ENCODE measurements around the gene NUP62.
"Not testable (repeated sequence)": the region's sequence is repeated elsewhere in the genome, so short reads cannot be mapped to it uniquely, and the experiment has no call there.

The NUP62 gene

DNA sequence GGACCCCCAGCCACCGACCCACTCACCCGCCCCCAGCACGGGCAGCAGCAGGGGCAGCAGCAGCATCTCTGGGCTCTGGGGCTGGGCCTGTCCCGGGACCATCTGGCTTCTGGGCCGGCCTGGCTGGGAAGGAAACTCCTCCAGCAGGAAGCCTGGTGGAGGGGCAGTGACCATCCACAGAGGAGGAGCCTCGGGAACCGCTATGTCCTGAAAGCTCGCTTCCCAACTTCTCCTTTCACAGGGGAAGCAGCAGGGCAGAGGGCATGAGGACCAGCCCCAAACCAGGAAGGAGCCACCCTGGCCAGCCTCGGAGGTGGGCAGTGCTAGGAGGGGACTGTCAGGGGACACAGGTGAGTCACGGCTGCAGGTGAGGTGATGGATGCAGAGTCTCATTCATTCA is 31.7 kb upstream of the NUP62 start, which contains the start of gene SIGLEC11:
Gene SIGLEC11, minus strand, starts transcription at position 193 of the 400 bp plus-strand sequence. Its CDS starts 91 bp downstream, at position 102.
- WGBS: 83% methylated on average over 5 of the region's 10 CpGs
- H3K9me3 ChIP-seq (ENCODE audit: insufficient read depth, low read depth, low read length); H3K36me3 ChIP-seq (ENCODE audit: insufficient read depth, low read length); H3K27ac ChIP-seq (ENCODE audit: low read depth, low read length); H3K4me3 ChIP-seq (ENCODE audit: low read length); H3K4me1 ChIP-seq (ENCODE audit: insufficient read depth, low read length); H3K27me3 ChIP-seq (ENCODE audit: insufficient read depth, low read length); H3K9ac ChIP-seq (ENCODE audit: low read depth, low read length): not testable (repeated sequence)

DNA sequence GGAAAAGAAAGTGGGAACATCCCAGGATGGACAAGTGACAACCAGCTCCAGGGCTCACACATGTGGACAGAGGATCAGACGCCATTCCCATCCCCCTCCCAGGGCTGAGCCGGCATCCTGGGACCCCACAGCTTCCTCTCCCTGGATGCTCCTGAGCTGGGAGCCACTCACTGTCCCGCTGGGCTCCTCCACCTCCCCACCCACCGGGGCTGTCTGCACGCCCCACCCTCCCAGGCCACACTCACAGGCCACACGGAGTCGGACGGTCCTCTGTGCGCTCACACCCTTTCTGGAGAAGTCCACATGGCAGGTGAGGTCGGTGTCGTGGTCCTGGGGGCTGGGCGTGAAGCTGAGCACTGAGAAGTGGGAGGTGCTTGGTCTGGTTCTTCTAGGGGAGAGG is 30.6 kb upstream of the NUP62 start:
- H3K4me3 ChIP-seq (ENCODE audit: low read length); H3K36me3 ChIP-seq (ENCODE audit: insufficient read depth, low read length); H3K27ac ChIP-seq (ENCODE audit: low read depth, low read length); H3K27me3 ChIP-seq (ENCODE audit: insufficient read depth, low read length); H3K9ac ChIP-seq (ENCODE audit: low read depth, low read length); H3K4me1 ChIP-seq (ENCODE audit: insufficient read depth, low read length); H3K9me3 ChIP-seq (ENCODE audit: insufficient read depth, low read depth, low read length): not testable (repeated sequence)
- WGBS: no CpG with 5 or more reads among the region's 12 CpGs

DNA sequence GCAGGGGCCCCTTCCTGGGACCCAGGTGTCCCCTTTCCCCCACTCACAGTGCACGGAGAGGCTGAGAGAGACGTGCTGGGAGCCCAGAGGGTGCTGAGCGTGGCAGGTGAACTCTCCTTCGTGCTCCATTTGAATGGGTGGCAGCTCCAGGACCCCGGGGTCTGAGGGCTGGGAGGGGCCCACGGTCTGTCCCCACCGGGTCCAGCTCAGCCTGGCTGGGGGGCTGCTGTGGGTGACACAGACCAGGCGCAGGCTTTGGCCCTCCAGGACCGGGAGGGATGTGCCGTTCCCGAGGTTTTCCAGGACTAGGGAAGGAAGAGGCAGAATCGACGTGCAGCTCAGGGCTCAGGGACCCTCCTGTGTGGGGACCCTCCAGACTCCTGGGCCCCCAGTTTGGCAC is 29.3 kb upstream of the NUP62 start:
- WGBS: 83% methylated on average over 13 of the region's 13 CpGs
- peaks cover 19% of the 10 kb centered on the region for H3K4me1 ChIP-seq (ENCODE audit: insufficient read depth, low read length)
- not testable (repeated sequence) for H3K9me3 ChIP-seq (ENCODE audit: insufficient read depth, low read depth, low read length); H3K27ac ChIP-seq (ENCODE audit: low read depth, low read length); H3K4me3 ChIP-seq (ENCODE audit: low read length); H3K36me3 ChIP-seq (ENCODE audit: insufficient read depth, low read length); H3K27me3 ChIP-seq (ENCODE audit: insufficient read depth, low read length); H3K9ac ChIP-seq (ENCODE audit: low read depth, low read length)

DNA sequence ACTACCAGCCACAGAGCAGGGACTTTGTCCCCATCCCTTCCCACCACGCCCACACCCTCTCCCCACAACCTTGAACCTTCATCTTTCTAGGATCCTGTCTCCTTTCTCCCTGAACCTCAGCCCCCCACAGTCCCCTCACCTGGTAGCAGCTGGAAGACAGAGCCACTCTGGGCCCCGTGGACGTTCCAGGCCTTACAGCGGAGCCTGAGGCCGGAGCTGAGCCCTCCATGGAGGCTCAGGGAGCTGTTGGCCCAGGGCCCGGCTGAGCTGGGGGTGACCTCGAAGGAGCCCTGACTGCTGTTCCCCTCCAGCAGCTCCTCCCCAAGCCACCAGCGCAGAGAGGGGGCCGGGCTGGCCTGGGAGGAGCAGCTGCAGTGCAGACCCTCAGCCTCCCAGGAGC is 28.8 kb upstream of the NUP62 start:
- H3K9me3 ChIP-seq (ENCODE audit: insufficient read depth, low read depth, low read length); H3K9ac ChIP-seq (ENCODE audit: low read depth, low read length); H3K27ac ChIP-seq (ENCODE audit: low read depth, low read length); H3K4me3 ChIP-seq (ENCODE audit: low read length); H3K27me3 ChIP-seq (ENCODE audit: insufficient read depth, low read length); H3K36me3 ChIP-seq (ENCODE audit: insufficient read depth, low read length): not testable (repeated sequence)
- peaks cover 19% of the 10 kb centered on the region for H3K4me1 ChIP-seq (ENCODE audit: insufficient read depth, low read length)
- 72% methylated on average over 9 of the region's 9 CpGs for WGBS

DNA sequence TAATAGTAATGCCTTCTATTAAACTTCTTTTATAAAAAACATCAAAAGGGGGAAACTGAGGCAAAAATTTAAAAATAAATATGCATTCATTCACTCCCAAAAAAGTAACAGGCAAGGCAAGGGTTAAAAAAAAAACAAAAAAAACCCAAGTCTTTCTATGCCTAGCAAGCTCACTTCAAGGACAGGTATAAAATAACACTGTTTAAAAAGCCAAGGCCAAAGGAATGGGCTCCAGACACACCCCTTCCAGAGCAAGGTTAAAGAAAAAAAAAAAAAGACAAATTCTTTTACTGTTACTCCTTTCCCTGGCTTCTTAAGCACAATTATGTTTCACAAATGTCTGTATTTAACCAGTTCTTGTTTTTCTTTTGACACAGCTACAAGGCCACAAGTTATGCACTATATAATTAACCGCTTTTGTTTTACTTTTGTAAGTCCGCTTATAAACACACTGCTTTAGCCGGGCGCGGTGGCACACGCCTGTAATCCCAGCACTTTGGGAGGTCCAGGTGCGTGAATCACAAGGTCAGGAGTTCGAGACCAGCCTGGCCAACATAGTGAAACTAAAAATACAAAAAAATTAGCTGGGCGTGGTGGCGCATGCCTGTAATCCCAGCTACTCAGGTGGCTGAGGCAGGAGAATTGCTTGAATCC is 28.1 kb upstream of the NUP62 start:
- no peak overlapping the region for H3K4me3 ChIP-seq (ENCODE audit: low read length)
- no peaks in the 10 kb centered on the region for H3K36me3 ChIP-seq (ENCODE audit: insufficient read depth, low read length)
- no peak overlapping the region for H3K9ac ChIP-seq (ENCODE audit: low read depth, low read length)
- peaks cover 19% of the 10 kb centered on the region for H3K4me1 ChIP-seq (ENCODE audit: insufficient read depth, low read length)
- H3K27ac ChIP-seq (ENCODE audit: low read depth, low read length): no peak overlapping the region
- no peaks in the 10 kb centered on the region for H3K27me3 ChIP-seq (ENCODE audit: insufficient read depth, low read length)
- WGBS: 89% methylated on average over 10 of the region's 10 CpGs
- H3K9me3 ChIP-seq (ENCODE audit: insufficient read depth, low read depth, low read length): no peaks in the 10 kb centered on the region

DNA sequence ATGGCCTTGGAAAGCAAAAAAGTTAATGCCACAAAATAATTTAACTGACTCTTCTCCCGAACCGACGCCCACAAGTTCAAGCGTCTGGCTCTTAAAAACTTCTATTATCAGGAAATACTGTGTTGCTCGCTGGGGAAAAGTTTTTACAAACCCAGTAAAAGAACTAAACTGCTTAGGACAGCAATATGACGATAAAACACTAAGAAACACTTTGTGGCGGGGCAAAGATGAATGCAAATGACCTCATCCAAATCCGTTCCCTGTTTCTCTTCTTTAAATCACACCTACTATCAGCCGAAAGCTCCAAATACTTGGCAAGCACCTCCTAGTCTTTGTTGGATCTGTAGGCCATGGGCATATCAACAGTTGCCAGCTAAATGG is 26.8 kb upstream of the NUP62 start:
- Histone ChIP-seq H3K9ac (ENCODE audit: low read depth, low read length) (no peak overlapping the region), H3K27me3 (ENCODE audit: insufficient read depth, low read length) (no peaks in the 10 kb centered on the region), H3K9me3 (ENCODE audit: insufficient read depth, low read depth, low read length) (no peaks in the 10 kb centered on the region), H3K4me3 (ENCODE audit: low read length) (no peak overlapping the region), H3K4me1 (ENCODE audit: insufficient read depth, low read length) (peaks cover 19% of the 10 kb centered on the region), H3K27ac (ENCODE audit: low read depth, low read length) (no peak overlapping the region), H3K36me3 (ENCODE audit: insufficient read depth, low read length) (no peaks in the 10 kb centered on the region)
- WGBS: 92% methylated on average over 9 of the region's 9 CpGs

DNA sequence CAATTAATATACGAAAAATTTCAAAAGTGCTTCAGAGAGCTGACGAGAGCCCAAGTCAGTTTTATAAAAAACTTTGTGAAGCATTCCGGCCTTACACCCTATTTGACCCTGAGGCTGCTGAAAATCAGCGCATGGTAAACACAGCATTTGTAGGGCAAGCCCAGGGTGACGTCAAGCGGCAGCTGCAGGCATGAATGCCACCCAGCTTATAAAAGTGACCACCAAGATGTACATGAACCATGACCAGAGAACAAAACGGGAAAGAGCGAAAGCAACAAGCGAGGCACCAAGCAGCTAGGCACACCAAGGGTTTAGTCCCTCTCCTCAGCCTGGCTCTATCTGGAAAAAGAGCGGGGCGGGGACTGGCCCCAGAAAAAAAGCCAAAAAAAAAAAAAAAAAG is 25.6 kb upstream of the NUP62 start:
- no peak overlapping the region for H3K27ac ChIP-seq (ENCODE audit: low read depth, low read length)
- WGBS: 89% methylated on average over 11 of the region's 11 CpGs
- peaks cover 19% of the 10 kb centered on the region for H3K4me1 ChIP-seq (ENCODE audit: insufficient read depth, low read length)
- H3K9me3 ChIP-seq (ENCODE audit: insufficient read depth, low read depth, low read length): no peaks in the 10 kb centered on the region
- H3K36me3 ChIP-seq (ENCODE audit: insufficient read depth, low read length): no peaks in the 10 kb centered on the region
- no peak overlapping the region for H3K4me3 ChIP-seq (ENCODE audit: low read length)
- no peak overlapping the region for H3K9ac ChIP-seq (ENCODE audit: low read depth, low read length)
- H3K27me3 ChIP-seq (ENCODE audit: insufficient read depth, low read length): no peaks in the 10 kb centered on the region

DNA sequence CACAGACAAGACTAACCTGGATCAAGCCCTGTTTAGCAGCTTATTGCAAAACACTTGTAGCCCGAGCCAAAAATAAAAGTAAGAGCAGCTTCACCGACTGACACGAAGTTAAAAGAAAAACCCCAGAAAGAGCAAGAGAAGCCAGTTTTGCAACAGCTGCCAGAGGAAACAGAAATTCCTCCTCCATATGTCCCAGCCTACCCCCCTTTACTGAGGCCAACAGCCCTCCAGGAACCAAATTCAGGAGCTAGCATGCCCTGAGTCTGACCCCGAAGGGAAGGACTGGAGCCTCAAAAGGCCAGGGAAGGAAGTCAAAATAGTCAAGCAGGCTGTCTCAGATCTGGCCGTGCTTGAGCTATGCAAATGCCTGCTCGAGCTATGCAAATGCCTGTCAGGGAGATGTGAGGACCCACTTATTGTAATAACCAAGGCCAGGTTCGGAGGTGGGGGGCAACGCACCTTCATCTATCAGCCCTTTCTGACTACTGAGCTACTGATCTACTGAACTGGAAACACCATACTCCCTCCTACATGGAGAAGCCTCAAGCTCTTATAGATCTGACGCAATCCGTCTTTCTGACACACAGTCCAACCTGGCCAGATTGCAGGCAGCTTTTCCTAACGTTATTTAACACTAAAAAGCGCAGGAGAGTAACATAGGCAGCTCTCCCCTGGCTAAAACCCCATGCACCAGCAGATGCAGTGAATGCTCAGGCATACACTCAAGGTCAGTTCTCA is 25.0 kb upstream of the NUP62 start:
- H3K36me3 ChIP-seq (ENCODE audit: insufficient read depth, low read length): no peaks in the 10 kb centered on the region
- WGBS: 62% methylated on average over 12 of the region's 12 CpGs
- H3K27ac ChIP-seq (ENCODE audit: low read depth, low read length): no peak overlapping the region
- H3K27me3 ChIP-seq (ENCODE audit: insufficient read depth, low read length): no peaks in the 10 kb centered on the region
- no peak overlapping the region for H3K9ac ChIP-seq (ENCODE audit: low read depth, low read length)
- peaks cover 19% of the 10 kb centered on the region for H3K4me1 ChIP-seq (ENCODE audit: insufficient read depth, low read length)
- H3K4me3 ChIP-seq (ENCODE audit: low read length): no peak overlapping the region
- H3K9me3 ChIP-seq (ENCODE audit: insufficient read depth, low read depth, low read length): no peaks in the 10 kb centered on the region

DNA sequence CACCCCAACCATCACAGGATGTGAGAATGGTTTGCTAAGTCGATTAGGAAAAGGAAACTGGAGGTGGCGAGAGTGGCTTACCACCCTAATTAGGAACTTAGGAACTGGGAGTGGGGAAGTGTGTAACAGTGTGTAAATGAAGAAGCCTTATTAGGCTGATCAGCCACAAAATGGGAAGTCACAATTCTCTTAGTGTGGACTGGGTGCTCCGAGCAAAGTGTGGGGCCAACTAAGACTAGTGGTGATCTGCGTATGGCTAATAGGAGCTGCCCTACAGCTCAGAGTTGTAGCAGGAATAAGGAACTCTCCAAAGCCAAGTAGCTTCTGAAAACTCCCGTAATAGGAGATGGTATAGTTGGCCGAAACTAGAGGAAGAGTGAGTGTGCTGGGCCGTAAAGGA is 24.1 kb upstream of the NUP62 start:
- no peak overlapping the region for H3K9ac ChIP-seq (ENCODE audit: low read depth, low read length)
- no peaks in the 10 kb centered on the region for H3K9me3 ChIP-seq (ENCODE audit: insufficient read depth, low read depth, low read length)
- WGBS: 80% methylated on average over 7 of the region's 7 CpGs
- H3K27me3 ChIP-seq (ENCODE audit: insufficient read depth, low read length): no peaks in the 10 kb centered on the region
- H3K4me3 ChIP-seq (ENCODE audit: low read length): no peak overlapping the region
- H3K4me1 ChIP-seq (ENCODE audit: insufficient read depth, low read length): peaks cover 19% of the 10 kb centered on the region
- H3K27ac ChIP-seq (ENCODE audit: low read depth, low read length): no peak overlapping the region
- H3K36me3 ChIP-seq (ENCODE audit: insufficient read depth, low read length): no peaks in the 10 kb centered on the region

DNA sequence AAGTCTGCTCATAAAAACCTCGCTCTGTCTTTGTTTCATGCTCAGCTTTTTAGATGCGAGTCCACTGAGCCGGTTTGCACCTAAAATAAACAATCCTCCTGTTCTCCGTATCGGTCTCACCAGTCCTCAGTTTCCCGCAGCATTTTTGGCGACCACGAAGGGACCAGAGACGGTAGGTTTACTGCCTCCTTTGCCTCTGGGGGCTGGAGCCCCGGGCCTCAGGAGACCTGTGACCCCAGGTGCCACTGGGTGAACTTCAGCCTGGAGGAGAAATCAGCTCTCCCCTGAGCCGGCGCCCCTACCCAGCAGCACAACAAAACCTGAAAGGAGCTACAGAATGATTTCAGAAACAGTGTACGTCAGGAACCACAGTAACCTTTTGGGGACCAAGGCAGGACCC is 23.6 kb upstream of the NUP62 start:
- no peaks in the 10 kb centered on the region for H3K27me3 ChIP-seq (ENCODE audit: insufficient read depth, low read length)
- 92% methylated on average over 13 of the region's 13 CpGs for WGBS
- no peaks in the 10 kb centered on the region for H3K36me3 ChIP-seq (ENCODE audit: insufficient read depth, low read length)
- no peaks in the 10 kb centered on the region for H3K9me3 ChIP-seq (ENCODE audit: insufficient read depth, low read depth, low read length)
- H3K4me1 ChIP-seq (ENCODE audit: insufficient read depth, low read length): peaks cover 19% of the 10 kb centered on the region
- H3K9ac ChIP-seq (ENCODE audit: low read depth, low read length): no peak overlapping the region
- H3K4me3 ChIP-seq (ENCODE audit: low read length): no peak overlapping the region
- no peak overlapping the region for H3K27ac ChIP-seq (ENCODE audit: low read depth, low read length)

DNA sequence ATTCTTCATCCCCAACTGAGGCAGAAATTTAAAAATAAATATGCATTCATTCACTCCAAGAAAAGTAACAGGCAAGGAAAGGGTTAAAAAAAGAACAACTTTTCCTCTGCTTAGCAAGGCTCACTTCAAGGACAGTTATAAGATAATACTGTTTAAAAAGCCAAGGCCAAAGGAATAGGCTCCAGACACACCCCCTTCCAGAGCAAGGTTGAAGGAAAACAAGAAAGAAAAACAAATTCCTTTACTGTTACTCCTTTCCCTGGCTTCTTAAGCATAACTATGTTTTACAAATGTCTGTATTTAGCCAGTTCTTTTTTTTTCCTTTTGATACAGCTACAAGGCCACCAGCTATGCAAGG is 23.2 kb upstream of the NUP62 start:
- Histone ChIP-seq H3K4me1 (ENCODE audit: insufficient read depth, low read length) (peaks cover 19% of the 10 kb centered on the region), H3K4me3 (ENCODE audit: low read length) (no peak overlapping the region), H3K27ac (ENCODE audit: low read depth, low read length) (no peak overlapping the region), H3K9ac (ENCODE audit: low read depth, low read length) (no peak overlapping the region), H3K9me3 (ENCODE audit: insufficient read depth, low read depth, low read length) (no peaks in the 10 kb centered on the region), H3K36me3 (ENCODE audit: insufficient read depth, low read length) (no peaks in the 10 kb centered on the region), H3K27me3 (ENCODE audit: insufficient read depth, low read length) (no peaks in the 10 kb centered on the region)
